Retinal pigment epithelial cell (primary cell): ENCODE results near the gene C3orf85.

Source experiments
- DNase-seq: peaks from one replicate; pipeline ENCODE4 v3.0.0-alpha.2; 2010; ENCODE audit warnings: low read depth
- H3K4me3 ChIP-seq: 2 replicates; pipeline ENCODE4 v1.5.1; 2011; ENCODE audit warnings: mild to moderate bottlenecking, low read length, control low read depth, moderate library complexity
- CTCF ChIP-seq: conservative IDR thresholded peaks from 2 replicates; pipeline ENCODE4 v1.5.1; 2011; ENCODE audit warnings: low read depth, low read length, control low read depth, inconsistent platforms

C3orf85 gene

GRCh38 chr3:109149078-109149477 lies 12.6 kb downstream of the C3orf85 start:
- TF ChIP-seq CTCF, result no peak
- no peak overlapping the region for H3K4me3 ChIP-seq
- DNase-seq, result no peak

- no peak for DNase-seq
- no peak for TF ChIP-seq CTCF
- H3K4me3 ChIP-seq, result no peak overlapping the region
Observed at GRCh38 chr3:109152320-109152719, 15.8 kb downstream of the C3orf85 start.

- no peak overlapping the region for H3K4me3 ChIP-seq
- DNase-seq, result no peak
- no peak for TF ChIP-seq CTCF
Observed at GRCh38 chr3:109154979-109155378, 18.5 kb downstream of the C3orf85 start.

GRCh38 chr3:109155828-109156227 lies 19.3 kb downstream of the C3orf85 start:
- no peak for DNase-seq
- no peak for TF ChIP-seq CTCF
- no peak overlapping the region for H3K4me3 ChIP-seq

GRCh38 chr3:109161487-109162123 lies 25.1 kb downstream of the C3orf85 start:
- H3K4me3 ChIP-seq, result no peak overlapping the region
- no peak for TF ChIP-seq CTCF
- no peak for DNase-seq

GRCh38 chr3:109165905-109166304 lies 29.4 kb downstream of the C3orf85 start:
- no peak overlapping the region for H3K4me3 ChIP-seq
- TF ChIP-seq CTCF, result no peak
- no peak for DNase-seq

- H3K4me3 ChIP-seq, result no peak overlapping the region
- no peak for DNase-seq
- no peak for TF ChIP-seq CTCF
Observed at GRCh38 chr3:109171479-109171878, 35.0 kb downstream of the C3orf85 start.
